AG04450 (cell line): ENCODE measurements around the gene EFCAB13. TPM values are rescaled to one million over a fixed set of nuclear protein-coding genes. Genes with fewer than 3 reads are reported as not detected.
"Not testable (repeated sequence)": the region's sequence is repeated elsewhere in the genome, so short reads cannot be mapped to it uniquely, and the experiment has no call there.

Experiments
- CTCF ChIA-PET: fragments of 300-600, 350-600 bp; formaldehyde crosslinking; extraction: SDS; loops from one replicate; lab custom pipeline; 2022; ENCODE audit warnings: antibody characterized with exemption, inconsistent platforms; lab: Charles Lee
- POLR2A ChIA-PET: fragments of 350-600 bp; formaldehyde crosslinking; extraction: SDS; loops from one replicate; lab custom pipeline; 2021; ENCODE audit warnings: antibody characterized with exemption, inconsistent platforms; lab: Yijun Ruan, JAX
- DNase-seq: peaks from one replicate; pipeline ENCODE4 v3.0.0-alpha.2; 2011; ENCODE audit warnings: low read depth, low spot score
- H3K27ac ChIP-seq: one replicate; pipeline ENCODE4 v1.5.1; 2012; ENCODE audit warnings: low read depth, low read length, control low read depth
- H3K27me3 ChIP-seq: one replicate; pipeline ENCODE4 v1.6.0; 2012; ENCODE audit warnings: low read length; ENCODE audit not compliant: control insufficient read depth, insufficient read depth
- H3K4me3 ChIP-seq: 2 replicates; pipeline ENCODE4 v1.5.1; 2011; ENCODE audit warnings: mild to moderate bottlenecking, low read depth, low read length, control low read depth
- H3K9me3 ChIP-seq: 2 replicates; pipeline ENCODE4 v1.5.1; 2012; ENCODE audit warnings: low read length; ENCODE audit not compliant: control insufficient read depth, insufficient read depth
- CTCF ChIP-seq: IDR thresholded peaks from 2 replicates; pipeline ENCODE4 v1.5.1; 2011; ENCODE audit warnings: low read depth, low read length, control low read depth, inconsistent platforms
- polyA plus RNA-seq: library from polyadenylated mRNA; depleted of rRNA; stranded (reverse); fragments of >200 nt; gene quantifications from 2 replicates; pipeline ENCODE4 v1.2.3, GENCODE V29; 2011

The EFCAB13 gene
- polyA plus RNA-seq, 1 experiment = 1.6 TPM

DNA sequence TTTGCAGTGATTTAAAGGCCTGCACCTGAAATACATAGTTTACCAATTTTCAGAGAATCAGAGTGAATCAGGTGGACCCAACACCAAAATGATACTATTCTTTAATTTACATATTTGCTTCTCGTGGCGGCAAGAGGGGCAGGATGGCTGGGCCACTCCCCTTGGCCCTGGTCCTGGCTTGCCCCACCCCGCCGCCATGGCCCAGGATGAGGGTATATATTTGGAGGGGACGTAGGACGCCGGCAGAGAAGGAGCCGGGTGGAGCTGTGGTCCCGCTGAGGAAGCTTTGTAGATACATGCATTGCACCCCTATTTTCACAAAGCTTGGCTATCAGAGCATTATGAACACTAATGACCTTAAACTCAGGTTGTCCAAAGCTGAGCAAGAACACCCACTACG is 43.5 kb downstream of the EFCAB13 start:
- ChIA-PET POLR2A (no interaction called here), CTCF (no interaction called here)

GRCh38 chr17:47368262-47368661 is 44.5 kb downstream of the EFCAB13 start:
- TF ChIP-seq CTCF = no peak
- POLR2A ChIA-PET = no interaction called here

More for the DNA sequence above, 43.5 kb downstream of the EFCAB13 start:
- H3K9me3 ChIP-seq = no peaks in the 10 kb centered on the region
- no peak for DNase-seq
- TF ChIP-seq CTCF = no peak
- no peak overlapping the region for H3K27ac ChIP-seq
- H3K27me3 ChIP-seq = no peaks in the 10 kb centered on the region
- no peak overlapping the region for H3K4me3 ChIP-seq

DNA sequence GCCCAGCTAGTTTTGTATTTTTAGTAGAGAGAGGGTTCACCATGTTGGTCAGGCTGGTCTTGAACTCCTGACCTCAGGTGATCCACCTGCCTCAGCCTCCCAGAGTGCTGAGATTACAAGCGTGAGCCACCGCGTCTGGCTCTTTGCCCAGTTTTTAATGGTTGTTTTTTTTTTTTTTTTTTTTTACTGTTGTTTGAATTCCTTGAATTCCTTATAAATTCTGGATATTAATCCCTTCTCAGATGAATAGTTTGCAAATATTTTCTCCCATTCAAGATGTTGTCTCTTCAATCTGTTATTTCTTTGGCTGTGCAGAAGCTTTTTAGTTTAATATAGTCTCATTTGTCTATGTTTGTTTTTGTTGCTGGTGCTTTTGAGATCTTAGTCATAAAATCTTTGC is 47.1 kb downstream of the EFCAB13 start:
- H3K4me3 ChIP-seq, CTCF ChIA-PET, H3K27ac ChIP-seq, H3K27me3 ChIP-seq, H3K9me3 ChIP-seq, DNase-seq, POLR2A ChIA-PET: not testable (repeated sequence)

More at GRCh38 chr17:47368262-47368661, 44.5 kb downstream of the EFCAB13 start:
- CTCF ChIA-PET = no interaction called here
- Histone ChIP-seq H3K27me3 (no peaks in the 10 kb centered on the region), H3K4me3 (no peak overlapping the region), H3K27ac (no peak overlapping the region), H3K9me3 (no peaks in the 10 kb centered on the region)
- no peak for DNase-seq

DNA sequence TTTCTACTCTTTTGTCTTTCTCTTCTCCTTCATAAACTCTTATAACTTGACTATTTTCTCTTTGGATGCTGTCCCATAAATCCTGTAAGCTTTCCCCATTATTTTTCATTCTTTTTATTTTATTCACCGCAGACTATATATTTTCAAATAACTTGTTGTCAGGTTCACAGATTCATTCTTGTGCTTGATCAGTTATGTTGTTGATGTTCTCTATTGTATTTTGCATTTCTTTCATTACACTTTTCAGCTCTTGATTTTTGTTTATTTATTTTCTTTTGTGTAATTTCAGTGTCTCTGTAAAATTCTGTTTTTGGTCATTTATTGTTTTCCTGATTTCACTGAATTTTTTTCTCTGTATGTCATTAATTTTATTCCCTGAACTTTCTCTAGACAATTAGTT is 49.2 kb downstream of the EFCAB13 start:
- H3K9me3 ChIP-seq = no peaks in the 10 kb centered on the region
- TF ChIP-seq CTCF = no peak
- DNase-seq = no peak
- no peak overlapping the region for H3K4me3 ChIP-seq
- ChIA-PET POLR2A (no interaction called here), CTCF (no interaction called here)
- H3K27me3 ChIP-seq = no peaks in the 10 kb centered on the region
- H3K27ac ChIP-seq = no peak overlapping the region

- DNase-seq = no peak
- ChIA-PET CTCF (no interaction called here), POLR2A (no interaction called here)
- no peaks in the 10 kb centered on the region for H3K9me3 ChIP-seq
- no peaks in the 10 kb centered on the region for H3K27me3 ChIP-seq
- H3K4me3 ChIP-seq = no peak overlapping the region
- H3K27ac ChIP-seq = no peak overlapping the region
- no peak for TF ChIP-seq CTCF
Measured at GRCh38 chr17:47376247-47376646, 52.5 kb downstream of the EFCAB13 start.

DNA sequence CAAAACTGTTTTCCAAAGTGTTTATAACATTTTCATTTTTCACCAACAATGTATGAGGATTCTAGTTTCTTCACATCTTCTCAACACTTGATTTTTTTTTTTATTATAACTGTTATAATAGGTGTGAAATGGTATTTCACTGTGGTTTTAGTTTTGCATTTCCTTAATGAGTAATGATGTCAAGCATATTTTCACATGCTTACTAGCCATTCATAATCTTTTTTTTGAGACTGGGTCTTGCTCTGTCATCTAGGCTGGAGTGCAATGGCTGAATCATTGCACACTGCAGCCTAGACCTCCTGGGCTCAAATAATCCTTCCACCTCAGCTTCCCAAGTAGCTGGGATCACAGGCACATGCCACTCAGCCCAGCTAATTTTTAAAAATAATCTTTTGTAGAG is 65.1 kb downstream of the EFCAB13 start:
- CTCF ChIA-PET = no interaction called here
- POLR2A ChIA-PET = interaction anchor here (0.6 kb wide), 1 partner anchor 80 kb away, joined by 4 read pairs; no protein-coding TSS in a partner anchor

DNA sequence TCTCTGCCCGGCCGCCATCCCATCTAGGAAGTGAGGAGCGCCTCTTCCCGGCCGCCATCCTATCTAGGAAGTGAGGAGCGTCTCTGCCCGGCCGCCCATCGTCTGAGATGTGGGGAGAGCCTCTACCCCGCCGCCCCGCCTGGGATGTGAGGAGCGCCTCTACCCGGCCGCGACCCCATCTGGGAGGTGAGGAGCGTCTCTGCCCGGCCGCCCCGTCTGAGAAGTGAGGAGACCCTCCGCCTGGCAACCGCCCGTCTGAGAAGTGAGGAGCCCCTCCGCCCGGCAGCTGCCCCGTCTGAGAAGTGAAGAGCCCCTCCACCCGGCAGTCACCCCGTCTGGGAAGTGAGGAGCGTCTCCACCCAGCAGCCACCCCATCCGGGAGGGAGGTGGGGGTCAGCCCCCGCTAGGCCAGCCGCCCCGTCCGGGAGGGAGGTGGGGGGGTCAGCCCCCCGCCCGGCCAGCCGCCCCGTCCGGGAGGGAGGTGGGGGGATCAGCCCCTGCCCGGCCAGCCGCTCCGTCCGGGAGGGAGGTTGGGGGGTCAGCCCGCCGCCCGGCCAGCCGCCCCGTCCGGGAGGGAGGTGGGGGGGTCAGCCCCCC is 73.9 kb downstream of the EFCAB13 start:
- H3K9me3 ChIP-seq, CTCF ChIA-PET, POLR2A ChIA-PET: not testable (repeated sequence)

More for the DNA sequence above, 65.1 kb downstream of the EFCAB13 start:
- no peak for TF ChIP-seq CTCF
- no peaks in the 10 kb centered on the region for H3K9me3 ChIP-seq
- DNase-seq = no peak
- H3K27me3 ChIP-seq = no peaks in the 10 kb centered on the region
- H3K4me3 ChIP-seq = no peak overlapping the region
- H3K27ac ChIP-seq = no peak overlapping the region

More for the DNA sequence above, 73.9 kb downstream of the EFCAB13 start:
- H3K4me3 ChIP-seq, H3K27ac ChIP-seq, DNase-seq, H3K27me3 ChIP-seq: not testable (repeated sequence)
